Measurements from ENCODE around the gene MRGPRX2. TPM values are rescaled to one million over a fixed set of nuclear protein-coding genes. Genes with fewer than 3 reads are reported as not detected.

MRGPRX2 gene
- polyA plus RNA-seq, 1 of the 3 experiments (the other 2 are of a cell fraction) = not detected

DNA sequence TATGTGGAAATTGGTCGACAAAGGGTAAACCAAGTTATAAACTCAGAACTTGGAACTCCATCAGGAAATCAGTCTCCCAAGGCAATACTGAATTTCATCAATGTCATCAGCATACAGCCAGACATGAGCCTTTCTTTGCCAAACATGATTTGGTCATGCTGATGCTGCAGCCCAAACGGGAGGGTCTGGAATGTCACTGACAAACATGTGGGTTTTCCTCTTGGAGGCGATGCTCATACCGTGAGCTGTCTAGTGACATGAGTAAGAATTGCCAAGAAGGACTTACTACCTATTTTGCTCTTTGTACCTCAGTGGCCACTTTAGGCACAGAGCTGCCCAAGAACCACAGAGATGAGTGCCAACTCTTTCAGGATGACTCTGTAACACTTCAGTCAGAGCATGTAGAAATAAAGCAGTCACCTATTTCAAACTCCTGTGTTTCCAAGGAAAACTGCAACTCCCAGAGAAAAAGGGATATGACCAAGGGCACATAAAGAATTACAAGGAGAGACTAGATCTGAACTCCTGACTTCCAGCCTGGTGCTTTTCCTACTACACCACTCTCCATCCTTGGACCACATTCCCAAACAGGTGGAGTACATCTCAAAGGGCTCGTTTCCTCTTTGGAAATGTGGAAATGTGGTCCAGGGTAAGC lies 24.3 kb upstream of the MRGPRX2 start:
- H3K9ac ChIP-seq = no peak overlapping the region
- no peaks in the 10 kb centered on the region for H3K36me3 ChIP-seq (replicated peaks in 1 of 2; ENCODE audit: control insufficient read depth in 1 of 2, insufficient read depth in 2 of 2, low read length in 1 of 2)
- H3K9me2 ChIP-seq = no peaks in the 10 kb centered on the region
- ChIA-PET CTCF (interaction anchor here (0.7 to 6.2 kb wide), 3 partner anchors 8 to 175 kb away, joined by 3 to 53 read pairs (median 35); no protein-coding TSS in a partner anchor), POLR2A (no interaction called here)
- no peaks in the 10 kb centered on the region; the same call in 1 of the 2 replicates for H3K27me3 ChIP-seq (ENCODE audit: insufficient read depth)
- TF ChIP-seq EZH2phosphoT487 (IDR thresholded peaks at IDR 0.05; ENCODE audit: borderline replicate concordance, low read depth) (no peak), PBX3 (IDR thresholded peaks at IDR 0.05) (no peak), SIN3A (IDR thresholded peaks at IDR 0.05; ENCODE audit: borderline replicate concordance, low read depth, low read length) (no peak), TCF12 (IDR thresholded peaks at IDR 0.05) (no peak), EP300 (IDR thresholded peaks at IDR 0.05; ENCODE audit: borderline replicate concordance in 1 of 2, low read depth in 1 of 2, low read length in 1 of 2) (no peak), MAX (IDR thresholded peaks at IDR 0.05; ENCODE audit: low read depth) (no peak), MXI1 (IDR thresholded peaks at IDR 0.05; ENCODE audit: low read depth, low read length) (no peak), TEAD4 (IDR thresholded peaks at IDR 0.05; ENCODE audit: borderline replicate concordance, insufficient read depth) (no peak), MEF2A (IDR thresholded peaks at IDR 0.05; ENCODE audit: borderline replicate concordance, low read depth) (no peak), USF2 (IDR thresholded peaks at IDR 0.05; ENCODE audit: borderline replicate concordance, low read depth, low read length) (no peak), RAD21 (IDR thresholded peaks at IDR 0.05; ENCODE audit: low read length) (no peak), ELF1 (IDR thresholded peaks at IDR 0.05) (no peak), IRF3 (IDR thresholded peaks at IDR 0.05; ENCODE audit: low read depth, low read length) (no peak), RCOR1 (IDR thresholded peaks at IDR 0.05; ENCODE audit: low read length) (no peak), POLR2AphosphoS5 (IDR thresholded peaks at IDR 0.05; ENCODE audit: low read depth, low read length) (no peak), USF1 (IDR thresholded peaks at IDR 0.05; ENCODE audit: borderline replicate concordance, low read depth) (no peak), JUND (IDR thresholded peaks at IDR 0.05) (no peak), RFX5 (IDR thresholded peaks at IDR 0.05; ENCODE audit: low read length) (no peak), SMC3 (IDR thresholded peaks at IDR 0.05; ENCODE audit: low read depth, low read length) (no peak)
- no peaks in the 10 kb centered on the region for H4K20me1 ChIP-seq (ENCODE audit: insufficient read depth)
- H3K79me2 ChIP-seq (ENCODE audit: insufficient read depth) = no peaks in the 10 kb centered on the region
- H2AFZ ChIP-seq (ENCODE audit: low read depth) = no peak overlapping the region
- H3K27ac ChIP-seq (ENCODE audit: low read depth in 2 of 2, low read length in 1 of 2) = no peak overlapping the region
- H3F3A ChIP-seq (replicated peaks; ENCODE audit: insufficient read depth) = peaks cover 6% of the 10 kb centered on the region
- 20% methylated on average over 5 of the region's 5 CpGs for WGBS (ENCODE audit: low lambda C conversion rate)
- no peak for DNase-seq
- H3K4me3 ChIP-seq (ENCODE audit: low read depth in 2 of 2, low read length in 1 of 2) = no peak overlapping the region
- H3K4me2 ChIP-seq = no peak overlapping the region
- no peaks in the 10 kb centered on the region for H3K9me3 ChIP-seq
- peaks cover 0 to 7% of the 10 kb centered on the region in 2 experiments; a peak in 1 of 4 replicates for H3K4me1 ChIP-seq (ENCODE audit: control insufficient read depth in 1 of 2, insufficient read depth in 2 of 2, low read depth in 1 of 2, low read length in 1 of 2)

All from SK-N-SH (cell line).